ENCODE measurements around the gene HSPA14. TPM values are rescaled to one million over a fixed set of nuclear protein-coding genes. Genes with fewer than 3 reads are reported as not detected.

The HSPA14 gene
- total RNA-seq, 1 experiment from 2014 or later: 41.0 TPM

- Histone ChIP-seq H3K4me1 (ENCODE audit: insufficient read depth, low read length) (no peaks in the 10 kb centered on the region), H3K9me3 (ENCODE audit: control insufficient read depth, low read depth, low read length) (no peaks in the 10 kb centered on the region), H2AFZ (ENCODE audit: low read length) (peak overlapping the region; percentile 56), H2BK5ac (ENCODE audit: insufficient read length, low read length) (no peak overlapping the region), H2BK120ac (ENCODE audit: low read depth, low read length, poor library complexity, severe bottlenecking) (no peak overlapping the region), H3K4ac (ENCODE audit: low read depth, low read length) (no peak overlapping the region), H3K27ac (ENCODE audit: insufficient read length, low read depth, low read length) (no peak overlapping the region), H3K23ac (ENCODE audit: insufficient read length, low read depth, low read length) (no peak overlapping the region), H4K5ac (ENCODE audit: insufficient read length, low read depth, low read length) (no peak overlapping the region), H3K79me1 (ENCODE audit: insufficient read depth, low read depth, low read length, poor library complexity, severe bottlenecking) (no peaks in the 10 kb centered on the region), H4K8ac (replicated peaks; ENCODE audit: insufficient read length, low read depth, low read length) (no peak overlapping the region), H4K20me1 (ENCODE audit: control insufficient read depth, insufficient read depth, insufficient read length) (no peaks in the 10 kb centered on the region), H3K14ac (ENCODE audit: insufficient read depth, low read length) (no peak overlapping the region), H3K18ac (ENCODE audit: insufficient read length, low read depth, low read length) (no peak overlapping the region), H2BK15ac (ENCODE audit: low read depth, low read length) (no peak overlapping the region), H2BK12ac (ENCODE audit: insufficient read length, low read depth, low read length) (no peak overlapping the region), H3K4me2 (ENCODE audit: insufficient read depth, insufficient read length, low read length) (no peak overlapping the region), H2AK5ac (ENCODE audit: insufficient read length, low read length) (no peak overlapping the region), H3K79me2 (ENCODE audit: insufficient read depth, low read length) (no peaks in the 10 kb centered on the region), H3K9ac (ENCODE audit: extremely low read depth, insufficient read length, low read length) (no peak overlapping the region), H3T11ph (ENCODE audit: low read length) (no peak overlapping the region), H3K56ac (ENCODE audit: insufficient read length, low read depth, low read length) (no peak overlapping the region), H4K91ac (ENCODE audit: insufficient read length, low read depth, low read length) (no peak overlapping the region), H3K23me2 (ENCODE audit: insufficient read length, low read depth, low read length, poor library complexity, severe bottlenecking) (no peaks in the 10 kb centered on the region), H2BK20ac (ENCODE audit: low read depth, low read length, poor library complexity, severe bottlenecking) (no peak overlapping the region), H3K27me3 (ENCODE audit: insufficient read depth, low read length) (no peaks in the 10 kb centered on the region)
- WGBS (ENCODE audit: extremely low coverage, insufficient read length, low lambda C conversion rate): no CpG with 5 or more reads among the region's 5 CpGs
- peaks cover 3% of the 10 kb centered on the region for H3K27me3 Mint-ChIP-seq (ENCODE audit: low read depth)
- no peak for TF ChIP-seq CTCF (conservative IDR thresholded peaks at IDR 0.05)
- DNase-seq: no peak
- H3K27ac Mint-ChIP-seq: peak overlapping the region in 2 of 3 experiments; percentile 17 to 26; a peak in 1 of 7 replicates
- H3K4me3 Mint-ChIP-seq: no peak overlapping the region
- no peaks in the 10 kb centered on the region for H3K9me3 Mint-ChIP-seq
- H3K36me3 Mint-ChIP-seq (ENCODE audit: insufficient read depth in 1 of 3, low read depth in 3 of 3): no peaks in the 10 kb centered on the region
- H3K4me1 Mint-ChIP-seq: peaks cover 16 to 24% of the 10 kb centered on the region in 2 experiments
Observed at GRCh38 chr10:14820775-14821154, 17.3 kb upstream of the HSPA14 start.
